ENCODE measurements around the gene GTF2IRD2.
"Not testable (repeated sequence)": the region's sequence is repeated elsewhere in the genome, so short reads cannot be mapped to it uniquely, and the experiment has no call there.

DNA sequence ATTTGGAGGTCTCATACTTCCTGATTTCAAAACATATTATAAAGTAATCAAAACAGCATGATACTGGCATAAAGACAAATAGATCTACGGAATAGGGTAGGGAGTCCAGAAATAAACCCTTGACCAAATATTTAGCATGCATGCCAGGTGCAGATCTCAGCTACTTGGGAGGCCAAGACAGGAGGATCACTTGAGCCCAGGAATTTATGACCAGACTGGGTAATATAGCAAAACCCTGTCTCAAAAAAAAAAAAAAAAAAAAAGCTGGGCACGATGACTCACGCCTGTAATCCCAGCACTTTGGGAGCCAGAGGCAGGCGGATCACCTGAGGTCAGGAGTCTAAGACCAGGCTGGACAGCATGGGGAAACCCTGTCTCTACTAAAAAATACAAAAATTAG lies 21.4 kb downstream of the GTF2IRD2 start:
- TF ChIP-seq ZNF548 (tag by site-specific recombination; IDR thresholded peaks at IDR 0.05); CTCF (tag by site-specific recombination; IDR thresholded peaks at IDR 0.05); ZNF639 (tag by site-specific recombination; IDR thresholded peaks at IDR 0.05); ZNF404 (tag by site-specific recombination; IDR thresholded peaks at IDR 0.05); TCF7L2 (IDR thresholded peaks at IDR 0.05; ENCODE audit: borderline replicate concordance, low read depth, low read length); YY2 (tag by site-specific recombination; IDR thresholded peaks at IDR 0.05); ZNF121 (tag by site-specific recombination; IDR thresholded peaks at IDR 0.05): not testable (repeated sequence)
- TF ChIP-seq, protein P1, sequence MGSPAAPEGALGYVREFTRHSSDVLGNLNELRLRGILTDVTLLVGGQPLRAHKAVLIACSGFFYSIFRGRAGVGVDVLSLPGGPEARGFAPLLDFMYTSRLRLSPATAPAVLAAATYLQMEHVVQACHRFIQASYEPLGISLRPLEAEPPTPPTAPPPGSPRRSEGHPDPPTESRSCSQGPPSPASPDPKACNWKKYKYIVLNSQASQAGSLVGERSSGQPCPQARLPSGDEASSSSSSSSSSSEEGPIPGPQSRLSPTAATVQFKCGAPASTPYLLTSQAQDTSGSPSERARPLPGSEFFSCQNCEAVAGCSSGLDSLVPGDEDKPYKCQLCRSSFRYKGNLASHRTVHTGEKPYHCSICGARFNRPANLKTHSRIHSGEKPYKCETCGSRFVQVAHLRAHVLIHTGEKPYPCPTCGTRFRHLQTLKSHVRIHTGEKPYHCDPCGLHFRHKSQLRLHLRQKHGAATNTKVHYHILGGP (tag by site-specific recombination; IDR thresholded peaks at IDR 0.05), result not testable (repeated sequence)
